CD1c-positive myeloid dendritic cell (primary cell): Measurements from ENCODE around the gene PMEL.
A peak's percentile ranks its signal among the peaks of the same experiment; 100 is the strongest.
"Not testable (repeated sequence)": the region's sequence is repeated elsewhere in the genome, so short reads cannot be mapped to it uniquely, and the experiment has no call there.

ENCODE experiments used
- DNase-seq: peaks from one replicate; pipeline ENCODE4 v3.0.0-alpha.2; 2016; ENCODE audit errors: extremely low spot score

PMEL gene

DNA sequence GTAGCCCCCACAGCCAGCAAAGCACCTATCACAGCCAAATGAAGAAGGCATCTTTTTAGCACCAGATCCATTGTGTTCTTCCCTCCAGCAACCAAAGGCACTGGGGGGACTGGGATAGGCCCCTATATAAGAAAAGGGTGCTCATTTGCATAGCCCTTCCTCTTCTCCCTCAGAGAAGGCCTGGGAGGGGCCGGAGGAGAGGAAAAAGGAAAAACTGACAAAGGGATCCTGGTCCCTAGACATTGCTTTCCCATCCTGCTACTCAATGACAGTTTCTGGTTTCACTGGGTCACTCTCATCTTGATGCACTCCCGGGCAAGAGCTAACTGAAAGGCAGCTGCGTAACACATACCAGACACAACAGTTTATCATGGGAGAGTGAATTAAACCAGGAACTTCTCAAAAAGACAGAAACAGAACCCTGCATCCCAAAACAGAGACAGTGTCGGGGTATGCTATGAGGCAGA lies at the start of gene PMEL:
PMEL (minus strand) TSS at position 102 of the 467 bp plus-strand sequence; CDS start at position 71, 31 bp downstream.
- peak; percentile 15 for DNase-seq

DNA sequence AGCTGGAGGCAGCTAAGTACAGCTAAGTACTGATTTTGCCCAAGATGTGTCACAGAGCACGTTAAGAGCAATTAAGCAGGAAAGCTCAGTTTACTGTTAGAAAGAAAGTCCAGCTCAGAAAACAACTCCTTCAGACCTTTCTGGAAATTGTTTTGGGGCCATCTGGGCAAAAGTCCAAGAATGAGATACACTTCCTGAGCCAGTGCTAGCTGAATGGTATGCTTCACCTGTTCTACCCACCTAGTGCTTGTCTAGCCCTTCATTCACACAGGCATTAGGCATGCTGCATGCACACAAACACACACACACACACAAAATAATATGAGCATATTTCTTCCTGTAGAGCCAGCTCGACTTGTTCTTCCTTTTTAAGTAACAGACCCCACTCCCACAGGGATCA lies 48.4 kb upstream of the PMEL start:
- no peak for DNase-seq

DNA sequence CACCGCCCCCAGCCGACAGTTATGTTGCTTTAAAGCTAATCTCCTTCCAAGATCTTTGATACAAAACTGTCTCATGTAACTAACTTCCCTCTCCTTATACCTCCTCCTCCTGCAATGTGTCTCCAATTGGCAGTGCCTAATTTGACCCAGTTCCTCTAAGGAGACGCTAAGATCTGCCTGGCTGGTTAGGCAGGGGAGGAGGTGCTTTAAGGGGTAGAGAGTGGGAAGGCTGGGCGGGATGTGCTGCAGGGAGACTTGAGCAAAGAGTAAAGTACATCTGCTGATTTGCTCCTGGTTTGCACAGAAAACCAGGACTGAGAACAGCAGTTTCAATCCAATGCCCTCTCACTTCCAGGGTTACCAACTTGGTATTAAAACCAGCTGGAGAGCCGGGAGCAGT lies 47.6 kb upstream of the PMEL start:
- DNase-seq: peak; percentile 15

DNA sequence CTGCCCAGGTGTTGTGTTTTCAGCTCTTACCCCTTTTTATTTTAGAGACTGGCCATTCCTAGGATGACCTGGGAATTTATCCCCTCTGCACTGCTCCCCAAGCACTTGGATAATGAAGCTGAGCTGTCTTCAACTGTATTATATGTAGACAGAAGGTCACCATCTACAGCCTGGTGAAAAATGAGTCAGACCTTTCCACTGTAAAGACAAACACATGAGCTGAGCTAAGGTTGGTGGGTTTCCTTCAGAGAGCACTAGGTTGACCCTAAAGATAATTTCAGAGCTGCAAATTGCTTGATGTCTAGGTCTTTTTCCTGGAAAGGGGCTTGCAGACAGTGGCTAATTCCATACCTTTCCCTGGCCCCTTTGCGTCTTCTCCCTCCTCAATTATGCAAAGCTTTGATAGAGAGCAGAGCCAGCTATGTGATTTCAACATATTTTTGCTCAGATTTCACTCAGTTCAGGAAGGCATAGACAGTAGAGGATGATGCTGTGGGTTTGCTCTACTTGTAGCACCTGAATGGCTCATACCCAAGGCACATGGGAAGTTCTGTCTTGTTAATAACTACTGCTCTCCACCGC lies 45.8 kb upstream of the PMEL start:
- DNase-seq: no peak

DNA sequence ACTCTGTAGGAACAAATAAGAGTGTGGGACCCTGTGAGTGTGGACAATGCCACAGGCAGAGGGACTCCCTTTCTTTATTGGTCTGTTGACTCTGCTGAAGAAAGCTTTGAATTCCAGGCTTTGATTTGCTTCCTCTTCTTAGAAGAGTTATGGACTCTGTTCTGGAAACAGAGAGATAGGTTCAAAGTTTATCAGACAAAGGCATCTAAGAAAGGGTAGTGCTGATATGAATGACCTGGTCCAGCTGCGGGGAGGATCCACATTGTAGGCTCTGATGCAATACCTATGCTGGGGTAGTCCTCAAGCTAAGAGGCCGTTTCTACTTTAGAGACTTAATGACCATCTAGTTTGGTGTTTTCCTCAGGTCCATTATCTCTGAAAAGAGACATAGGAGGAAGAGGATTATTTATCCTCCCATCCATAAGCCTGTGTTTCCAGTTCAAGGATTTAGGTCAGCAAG lies 44.3 kb upstream of the PMEL start:
- no peak for DNase-seq

DNA sequence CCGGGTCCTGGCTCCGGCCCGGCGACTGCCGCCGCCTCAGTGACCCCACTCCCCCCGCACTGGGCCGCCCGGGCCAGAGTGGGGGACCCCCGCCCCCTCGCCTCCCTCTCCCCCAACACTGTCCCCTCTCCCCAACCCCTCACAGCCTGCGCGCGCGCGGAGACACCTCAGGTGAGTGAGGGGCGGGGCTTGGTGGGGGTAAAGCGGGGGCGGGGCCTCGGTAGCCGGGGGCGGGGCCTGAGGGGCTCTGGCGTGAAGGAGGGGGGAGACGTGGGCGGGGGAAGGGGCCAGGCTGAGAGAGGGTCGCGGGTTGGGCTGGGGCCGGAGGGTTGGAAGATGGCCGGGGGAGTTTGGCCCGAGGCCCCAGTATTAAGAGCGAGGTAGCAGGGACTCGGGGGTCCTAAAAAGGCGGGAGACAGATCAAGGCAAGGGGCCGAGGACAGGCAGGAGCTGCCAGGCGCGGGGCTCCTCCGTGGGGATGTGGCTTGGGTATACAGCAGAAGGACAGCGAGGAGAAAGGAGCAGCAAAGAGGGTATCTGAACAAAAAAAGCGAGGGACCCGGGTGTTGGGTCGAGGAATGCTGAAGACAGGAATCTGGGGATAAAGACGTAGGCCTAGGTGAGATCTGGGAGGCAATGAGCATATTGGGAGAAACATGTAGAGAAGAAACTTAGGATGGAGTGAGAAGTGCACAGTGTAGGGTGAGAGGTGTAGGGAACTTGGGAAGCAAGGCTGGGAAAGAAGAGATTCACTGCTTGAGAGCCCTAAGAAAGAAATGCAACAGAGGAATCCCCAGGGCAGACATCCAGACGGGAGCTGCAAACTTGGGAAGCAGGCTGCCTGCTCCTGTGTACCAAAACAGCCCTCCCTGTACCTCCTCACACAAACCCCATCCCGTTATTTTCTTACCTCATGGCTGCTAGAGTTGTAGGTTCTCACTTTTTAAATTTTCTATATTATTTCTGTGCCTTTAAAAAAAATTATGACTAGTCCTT lies 42.0 kb upstream of the PMEL start:
- DNase-seq: peak; percentile 18

DNA sequence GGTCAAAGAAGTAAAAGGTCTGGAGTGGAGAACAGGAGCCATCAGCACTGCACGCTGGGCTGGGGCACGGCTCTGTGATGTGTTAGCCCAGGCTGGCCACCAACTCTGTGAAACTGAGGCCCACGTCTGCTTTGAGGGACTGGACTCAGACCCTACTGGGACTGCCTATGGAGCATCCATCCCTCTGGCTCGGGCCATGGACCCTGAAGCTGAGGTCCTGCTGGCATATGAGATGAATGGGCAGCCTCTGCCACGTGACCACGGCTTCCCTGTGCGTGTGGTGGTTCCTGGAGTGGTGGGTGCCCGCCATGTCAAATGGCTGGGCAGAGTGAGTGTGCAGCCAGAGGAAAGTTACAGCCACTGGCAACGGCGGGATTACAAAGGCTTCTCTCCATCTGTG lies 38.4 kb upstream of the PMEL start:
- no peak for DNase-seq

DNA sequence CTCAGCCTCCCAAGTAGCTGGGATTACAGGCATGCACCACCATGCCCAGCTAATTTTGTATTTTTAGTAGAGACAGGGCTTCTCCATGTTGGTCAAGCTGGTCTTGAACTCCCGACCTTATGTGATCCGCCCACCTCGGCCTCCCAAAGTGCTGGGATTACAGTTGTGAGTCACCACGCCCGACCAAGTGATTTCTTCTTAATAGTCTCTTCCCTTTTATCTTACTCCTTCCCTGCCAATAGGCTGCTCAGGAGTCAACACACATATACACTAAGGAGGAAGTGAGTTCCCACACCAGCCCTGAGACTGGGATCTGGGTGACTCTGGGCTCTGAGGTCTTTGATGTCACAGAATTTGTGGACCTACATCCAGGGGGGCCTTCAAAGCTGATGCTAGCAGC lies 37.5 kb upstream of the PMEL start:
- peak; percentile 86 for DNase-seq

DNA sequence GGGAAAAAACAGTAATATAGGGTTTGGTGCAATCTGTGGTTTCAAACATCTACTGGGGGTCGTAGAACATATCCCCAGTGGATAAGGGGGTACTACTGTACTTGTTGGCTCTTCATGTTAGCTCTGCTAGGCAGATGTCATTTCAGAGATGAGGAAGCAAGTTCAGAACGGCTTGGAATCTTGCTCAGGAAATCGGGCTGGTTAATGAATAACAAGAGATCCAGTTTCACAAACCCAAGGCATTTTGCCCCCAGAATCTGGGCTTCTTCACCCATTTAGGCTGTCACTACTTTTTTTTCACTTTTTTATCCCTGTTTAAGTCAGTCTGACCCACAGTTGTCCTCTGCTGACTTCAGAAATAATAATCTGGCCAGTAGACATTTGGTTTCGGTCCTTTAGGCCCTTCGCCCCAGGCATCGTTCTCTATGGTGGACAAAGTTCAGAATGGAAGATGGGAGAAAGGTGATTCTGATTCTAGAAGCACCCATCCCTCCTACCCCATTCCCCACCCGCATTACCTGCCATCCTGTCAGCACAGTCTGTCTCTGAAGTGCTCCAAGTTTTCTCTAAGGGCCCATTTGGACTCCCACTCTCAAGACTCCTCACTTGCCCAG lies 35.8 kb upstream of the PMEL start:
- DNase-seq: no peak

DNA sequence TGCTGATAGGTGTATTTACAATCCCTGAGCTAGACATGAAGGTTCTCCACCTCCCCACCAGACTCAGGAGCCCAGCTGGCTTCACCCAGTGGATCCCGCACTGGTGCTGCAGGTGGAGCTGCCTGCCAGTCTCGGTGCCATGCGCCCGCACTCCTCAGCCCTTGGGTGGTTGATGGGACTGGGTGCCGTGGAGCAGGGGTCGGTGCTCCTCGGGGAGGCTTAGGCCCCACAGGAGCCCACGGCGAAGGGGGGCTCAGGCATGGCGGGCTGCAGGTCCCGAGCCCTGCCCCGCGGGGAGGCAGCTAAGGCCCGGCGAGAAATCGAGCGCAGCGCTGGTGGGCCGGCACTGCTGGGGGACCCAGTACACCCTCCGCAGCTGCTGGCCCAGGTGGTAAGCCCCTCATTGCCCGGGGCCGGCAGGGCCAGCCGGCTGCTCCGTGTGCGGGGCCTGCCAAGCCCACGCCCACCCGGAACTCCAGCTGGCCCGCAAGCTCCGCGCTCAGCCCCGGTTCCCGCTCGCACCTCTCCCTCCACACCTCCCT lies 34.2 kb upstream of the PMEL start:
- DNase-seq: not testable (repeated sequence)

DNA sequence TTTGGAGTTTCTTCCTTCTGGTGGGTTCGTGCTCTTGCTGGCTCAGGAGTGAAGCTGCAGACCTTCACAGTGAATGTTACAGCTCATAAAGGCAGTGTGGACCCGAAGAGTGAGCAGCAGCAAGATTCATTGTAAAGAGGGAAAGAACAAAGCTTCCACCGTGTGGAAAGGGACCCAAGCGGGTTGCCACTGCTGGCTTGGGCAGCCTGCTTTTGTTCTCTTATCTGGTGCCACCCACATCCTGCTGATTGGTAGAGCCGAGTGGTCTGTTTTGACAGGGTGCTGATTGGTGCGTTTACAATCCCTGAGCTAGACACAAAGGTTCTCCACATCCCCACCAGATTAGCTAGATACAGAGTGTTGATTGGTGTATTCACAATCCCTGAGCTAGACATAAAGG lies 33.7 kb upstream of the PMEL start:
- DNase-seq: not testable (repeated sequence)

DNA sequence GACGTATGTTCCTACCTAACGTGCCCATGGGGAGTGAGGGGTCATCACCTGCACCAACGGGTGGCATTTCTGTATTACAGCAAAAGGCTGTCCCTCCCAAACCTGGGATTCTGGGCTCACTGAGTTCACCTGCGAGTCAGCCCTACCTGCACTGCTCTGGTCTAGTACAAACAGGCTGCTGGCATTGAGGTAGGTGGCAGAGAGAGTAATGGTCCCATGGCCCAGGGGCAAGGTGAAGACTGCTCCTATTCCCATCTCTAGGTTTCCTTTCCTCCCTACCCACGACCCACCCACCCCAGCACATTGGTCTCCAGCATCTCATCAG lies 31.7 kb upstream of the PMEL start:
- no peak for DNase-seq

DNA sequence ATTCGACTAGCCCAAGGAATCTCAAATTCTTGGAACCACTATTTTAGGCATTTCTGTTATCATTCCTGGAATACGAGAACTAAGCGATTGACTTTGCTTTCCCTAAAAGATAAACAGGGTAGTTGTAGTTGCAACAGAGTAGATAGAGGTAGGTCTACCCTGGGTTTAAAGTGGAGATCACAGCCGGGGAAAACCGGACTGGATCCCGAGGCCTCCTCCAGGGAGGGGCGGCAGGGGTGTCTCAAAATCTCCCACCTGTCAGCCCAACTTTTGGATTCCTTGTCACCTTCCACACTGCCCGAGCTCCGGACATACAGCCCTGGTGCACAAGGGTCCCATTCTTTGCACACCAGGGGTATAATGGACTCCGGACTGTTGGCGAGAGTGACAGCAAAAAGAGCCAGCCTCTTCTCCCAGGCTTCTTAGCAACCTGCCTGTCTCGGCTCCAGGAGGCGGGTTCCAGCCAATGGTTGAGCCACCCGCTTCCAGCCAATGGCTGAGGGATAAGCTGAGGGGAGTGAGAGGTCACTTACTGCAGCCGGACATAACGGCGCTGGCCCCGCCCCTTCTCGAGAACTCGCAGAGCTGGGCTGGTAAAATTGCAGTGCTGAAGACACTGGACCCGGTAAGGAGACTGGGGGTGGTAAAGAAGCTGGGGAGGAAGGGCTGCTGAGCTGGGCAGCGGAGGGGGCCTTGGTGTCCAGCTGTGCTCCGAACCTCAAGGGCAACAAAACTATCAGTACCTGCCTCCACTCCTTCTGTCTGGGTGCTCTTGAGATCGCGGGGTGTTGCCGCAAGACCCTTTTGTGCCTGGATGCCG lies 31.1 kb upstream of the PMEL start, which contains the start of gene SUOX:
SUOX (plus strand) TSS at position 562 of the 820 bp plus-strand sequence. CDS start 4,946 bp downstream, outside the sequence.
- DNase-seq: peak; percentile 96

DNA sequence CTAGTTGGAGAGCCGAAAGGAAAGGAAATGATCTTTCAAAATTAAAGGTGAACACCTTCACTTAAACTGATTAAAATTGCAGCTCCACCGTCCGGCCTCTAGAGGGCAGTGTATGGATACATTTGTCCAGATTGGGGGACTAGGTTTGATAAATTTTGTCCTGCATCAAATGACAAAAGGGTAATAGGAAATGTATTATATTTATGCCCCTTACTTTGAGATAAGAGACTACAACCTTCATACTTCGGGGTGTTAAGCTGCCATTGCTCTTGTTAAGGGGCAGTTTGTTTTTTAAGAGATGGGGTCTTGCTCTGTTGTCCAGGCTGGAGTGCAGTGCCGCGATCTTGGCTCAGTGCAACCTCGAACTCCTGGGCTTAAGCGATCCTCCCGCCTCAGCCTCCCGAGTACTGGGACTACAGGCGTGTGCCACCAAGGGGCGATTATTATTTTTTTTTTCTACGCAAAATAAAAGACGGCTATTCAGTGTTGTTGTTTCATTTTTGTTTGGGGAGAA lies 30.4 kb upstream of the PMEL start:
- DNase-seq: peak; percentile 85

DNA sequence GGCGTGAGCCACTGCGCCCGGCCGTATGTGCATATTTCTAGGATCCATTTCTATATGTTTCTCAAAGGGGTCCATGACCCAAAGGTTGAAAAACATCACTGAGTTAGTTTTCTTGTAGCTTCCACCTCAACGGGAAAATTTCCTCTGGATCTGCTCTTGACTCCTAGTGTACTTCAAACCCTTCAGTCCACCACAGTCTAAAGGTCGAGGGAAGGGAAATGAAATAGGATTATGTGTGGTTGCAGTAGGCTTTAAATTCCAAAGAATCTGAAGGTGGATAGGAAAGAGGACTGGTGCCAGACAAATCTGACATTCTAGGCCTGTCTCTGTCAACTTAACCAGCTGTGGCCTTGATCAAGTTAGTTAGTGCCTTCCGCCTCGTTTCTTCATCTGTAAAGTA lies 29.5 kb upstream of the PMEL start:
- no peak for DNase-seq

DNA sequence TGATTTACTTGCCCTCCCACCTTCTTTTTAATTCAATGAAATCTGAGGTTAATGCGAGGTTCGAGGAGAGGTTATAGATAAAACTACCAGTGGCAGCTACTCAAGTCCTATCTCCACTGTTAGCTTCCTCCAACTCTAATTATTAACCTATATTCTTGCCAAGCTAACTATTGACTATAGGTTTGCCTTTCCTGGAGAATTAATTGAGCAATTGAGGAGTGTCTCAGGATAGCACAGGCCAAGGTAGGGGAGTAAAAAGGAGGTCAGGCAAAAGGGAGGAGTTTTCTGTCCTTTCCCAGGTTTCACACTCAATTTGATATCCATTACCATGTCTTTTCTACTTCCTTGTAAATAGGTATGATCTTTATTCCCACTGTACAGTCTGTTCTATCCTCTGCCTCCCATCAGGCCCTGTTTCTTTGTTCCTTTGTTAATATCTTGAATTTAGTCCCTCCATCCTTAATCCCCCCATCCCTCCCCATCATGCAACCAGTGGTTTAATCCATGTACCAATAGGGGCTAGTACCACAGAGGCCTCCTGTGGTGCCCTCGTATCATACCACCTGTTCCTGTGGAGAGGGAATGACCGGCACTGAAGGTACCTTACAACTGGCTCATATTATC lies 27.5 kb upstream of the PMEL start:
- no peak for DNase-seq

DNA sequence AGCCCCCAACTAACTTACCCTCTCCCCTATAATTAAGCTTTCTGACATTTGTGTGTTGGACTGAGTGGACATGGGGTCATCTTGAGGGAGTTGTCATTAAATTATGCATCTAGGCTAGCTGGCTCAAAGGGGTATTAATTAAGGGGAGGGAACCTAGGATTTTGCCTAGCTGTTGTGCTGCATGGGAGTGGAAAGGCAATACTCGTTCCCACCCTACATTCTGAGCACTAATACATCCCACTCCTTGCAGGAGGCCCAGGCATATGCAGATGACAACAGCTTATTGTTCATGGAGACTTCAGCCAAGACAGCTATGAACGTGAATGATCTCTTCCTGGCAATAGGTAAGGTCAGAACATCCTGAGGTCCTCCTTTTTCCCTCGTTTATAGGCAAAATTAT lies 25.3 kb upstream of the PMEL start:
- no peak for DNase-seq

DNA sequence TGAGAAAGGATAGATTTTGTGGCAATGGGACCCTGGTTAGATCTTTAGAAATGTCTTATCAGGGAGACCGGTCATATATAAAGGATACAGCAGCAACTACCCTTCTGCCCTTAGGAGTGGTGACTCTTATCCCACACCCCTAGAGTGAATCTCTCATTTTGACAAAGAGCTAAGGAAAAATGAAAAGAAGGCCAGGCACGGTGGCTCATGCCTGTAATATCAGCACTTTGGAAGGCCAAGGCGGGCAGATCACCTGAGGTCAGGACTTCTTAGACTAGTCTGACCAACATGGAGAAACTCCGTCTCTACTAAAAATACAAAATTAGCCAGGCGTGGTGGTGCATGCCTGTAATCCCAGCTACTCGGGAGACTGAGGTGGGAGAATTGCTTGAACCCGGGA lies 20.1 kb upstream of the PMEL start:
- DNase-seq: not testable (repeated sequence)

DNA sequence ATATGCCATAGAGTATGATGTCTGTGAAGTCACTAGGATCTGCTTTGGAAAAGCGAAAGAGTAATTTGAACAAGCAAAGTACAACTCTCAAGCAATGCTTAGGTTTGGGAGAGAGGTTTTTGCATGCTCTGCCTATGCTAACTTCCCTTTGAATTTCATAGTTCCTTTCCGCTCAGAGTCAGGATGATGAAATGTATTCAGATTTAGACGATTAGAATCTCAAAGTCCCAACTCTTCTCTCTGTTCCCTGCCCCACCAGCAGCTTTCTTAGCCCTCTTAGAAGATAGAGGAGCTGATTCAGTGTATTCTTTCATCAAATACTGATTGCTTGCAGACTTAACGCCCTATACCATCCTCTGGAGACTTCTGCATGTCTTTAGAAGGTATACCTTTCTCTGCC lies 19.5 kb upstream of the PMEL start:
- DNase-seq: no peak

DNA sequence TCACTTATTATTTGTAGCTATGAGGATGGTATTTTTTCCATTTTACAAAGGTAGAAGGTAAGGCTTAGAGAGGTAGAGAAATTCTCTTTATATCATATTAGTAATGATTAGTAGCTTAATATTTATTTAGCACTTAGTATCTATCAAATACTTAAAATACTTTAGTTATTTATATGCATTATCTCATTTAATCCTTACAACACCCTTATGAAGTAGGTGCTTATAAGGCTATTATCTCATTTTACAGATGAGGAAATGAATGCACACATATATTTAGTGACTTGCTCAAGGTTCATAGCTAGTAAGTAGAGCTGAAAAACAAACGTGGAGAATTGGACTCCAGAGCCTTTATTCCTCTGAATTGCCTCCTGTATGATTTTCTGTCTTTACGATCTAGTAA lies 19.0 kb upstream of the PMEL start:
- no peak for DNase-seq
